Astrocyte of the cerebellum (primary cell): ENCODE data around the gene OBSCN.

Source experiments
- DNase-seq: peaks from one replicate; pipeline ENCODE4 v3.0.0-alpha.2; 2011; ENCODE audit warnings: low read depth
- H3K4me3 ChIP-seq: 2 replicates; pipeline ENCODE4 v1.5.1; 2011; ENCODE audit warnings: mild to moderate bottlenecking, low read depth, low read length, moderate library complexity
- CTCF ChIP-seq: IDR thresholded peaks from 2 replicates; pipeline ENCODE4 v1.5.1; 2012; ENCODE audit warnings: low read length, low read depth, moderate library complexity, mild to moderate bottlenecking; ENCODE audit errors: missing control alignments
- in situ Hi-C: cut with HindIII; loops from 2 replicates; pipeline ENCODE4 v1.10.0; 2017; ENCODE audit warnings: low sequenced_read_pairs

OBSCN gene

GRCh38 chr1:228367798-228368791 is 160.3 kb downstream of the OBSCN start:
- in situ Hi-C loops: no loop called here
- DNase-seq: no peak

GRCh38 chr1:228368801-228369607 is 161.2 kb downstream of the OBSCN start:
- no peak for DNase-seq

More at GRCh38 chr1:228367798-228368791, 160.3 kb downstream of the OBSCN start:
- no peak overlapping the region for H3K4me3 ChIP-seq
- no peak for TF ChIP-seq CTCF

GRCh38 chr1:228369608-228370438 is 162.0 kb downstream of the OBSCN start:
- no peak for DNase-seq
- TF ChIP-seq CTCF: no peak
- in situ Hi-C loops: no loop called here
- H3K4me3 ChIP-seq: no peak overlapping the region

More at GRCh38 chr1:228368801-228369607, 161.2 kb downstream of the OBSCN start:
- in situ Hi-C loops: no loop called here
- H3K4me3 ChIP-seq: no peak overlapping the region
- no peak for TF ChIP-seq CTCF

GRCh38 chr1:228370439-228370940 is 162.6 kb downstream of the OBSCN start:
- in situ Hi-C loops: no loop called here
- DNase-seq: no peak
- TF ChIP-seq CTCF: no peak
- no peak overlapping the region for H3K4me3 ChIP-seq

GRCh38 chr1:228370941-228371740 is 163.3 kb downstream of the OBSCN start:
- DNase-seq: no peak
- H3K4me3 ChIP-seq: no peak overlapping the region
- in situ Hi-C loops: no loop called here
- TF ChIP-seq CTCF: no peak
